Retina (tissue), 1 donor: ENCODE data around the gene ST8SIA5.

Experiments used
- DNase-seq: peaks from one replicate; pipeline ENCODE4 v3.0.0-alpha.2; 2016

ST8SIA5 gene

GRCh38 chr18:46738491-46738890, 18.4 kb downstream of the ST8SIA5 start:
- DNase-seq: no peak

- no peak for DNase-seq
These were observed 20.1 kb downstream of the ST8SIA5 start for GRCh38 chr18:46736736-46737135.

GRCh38 chr18:46736135-46736534, 20.7 kb downstream of the ST8SIA5 start:
- no peak for DNase-seq

GRCh38 chr18:46734981-46735380, 21.9 kb downstream of the ST8SIA5 start:
- no peak for DNase-seq

GRCh38 chr18:46733872-46734271, 23.0 kb downstream of the ST8SIA5 start:
- DNase-seq: no peak

- no peak for DNase-seq
These were observed 24.1 kb downstream of the ST8SIA5 start for GRCh38 chr18:46732801-46733200.

- DNase-seq: no peak
These were observed 24.7 kb downstream of the ST8SIA5 start for GRCh38 chr18:46732201-46732600.

- DNase-seq: no peak
These were observed 25.5 kb downstream of the ST8SIA5 start for GRCh38 chr18:46731316-46731715.

- DNase-seq: no peak
These were observed 28.5 kb downstream of the ST8SIA5 start for GRCh38 chr18:46728219-46728930.

GRCh38 chr18:46727177-46727576, 29.7 kb downstream of the ST8SIA5 start:
- DNase-seq: no peak

- no peak for DNase-seq
These were observed 31.5 kb downstream of the ST8SIA5 start for GRCh38 chr18:46725310-46725709.

GRCh38 chr18:46723856-46724415, 32.9 kb downstream of the ST8SIA5 start:
- no peak for DNase-seq

- no peak for DNase-seq
These were observed 34.8 kb downstream of the ST8SIA5 start for GRCh38 chr18:46722051-46722450.

GRCh38 chr18:46721331-46721730, 35.5 kb downstream of the ST8SIA5 start:
- DNase-seq: no peak

GRCh38 chr18:46720521-46720920, 36.3 kb downstream of the ST8SIA5 start:
- no peak for DNase-seq

GRCh38 chr18:46720092-46720491, 36.8 kb downstream of the ST8SIA5 start:
- DNase-seq: no peak

- no peak for DNase-seq
These were observed 37.5 kb downstream of the ST8SIA5 start for GRCh38 chr18:46719388-46719787.

- no peak for DNase-seq
These were observed 38.1 kb downstream of the ST8SIA5 start for GRCh38 chr18:46718501-46719341.

- no peak for DNase-seq
These were observed 40.0 kb downstream of the ST8SIA5 start for GRCh38 chr18:46716827-46717226.

- DNase-seq: no peak
These were observed 40.5 kb downstream of the ST8SIA5 start for GRCh38 chr18:46716336-46716735.

GRCh38 chr18:46715062-46715461, 41.8 kb downstream of the ST8SIA5 start:
- DNase-seq: no peak

- peak; percentile 47 for DNase-seq
These were observed 44.4 kb downstream of the ST8SIA5 start for GRCh38 chr18:46712406-46712805.

GRCh38 chr18:46711444-46711863, 45.4 kb downstream of the ST8SIA5 start:
- peak; percentile 58 for DNase-seq

GRCh38 chr18:46706968-46707367, 49.9 kb downstream of the ST8SIA5 start:
- DNase-seq: no peak
